Erythroblast (primary cell): ENCODE measurements around the gene FAM240A.

Experiments used
- GATA1 ChIP-seq: IDR thresholded peaks from 2 replicates; pipeline ENCODE4 v1.6.1; 2011; ENCODE audit warnings: low read depth, mild to moderate bottlenecking, control low read depth, low read length, moderate library complexity
- POLR2A ChIP-seq: IDR thresholded peaks from 2 replicates; pipeline ENCODE4 v1.6.1; 2011; ENCODE audit warnings: mild to moderate bottlenecking, low read length

DNA sequence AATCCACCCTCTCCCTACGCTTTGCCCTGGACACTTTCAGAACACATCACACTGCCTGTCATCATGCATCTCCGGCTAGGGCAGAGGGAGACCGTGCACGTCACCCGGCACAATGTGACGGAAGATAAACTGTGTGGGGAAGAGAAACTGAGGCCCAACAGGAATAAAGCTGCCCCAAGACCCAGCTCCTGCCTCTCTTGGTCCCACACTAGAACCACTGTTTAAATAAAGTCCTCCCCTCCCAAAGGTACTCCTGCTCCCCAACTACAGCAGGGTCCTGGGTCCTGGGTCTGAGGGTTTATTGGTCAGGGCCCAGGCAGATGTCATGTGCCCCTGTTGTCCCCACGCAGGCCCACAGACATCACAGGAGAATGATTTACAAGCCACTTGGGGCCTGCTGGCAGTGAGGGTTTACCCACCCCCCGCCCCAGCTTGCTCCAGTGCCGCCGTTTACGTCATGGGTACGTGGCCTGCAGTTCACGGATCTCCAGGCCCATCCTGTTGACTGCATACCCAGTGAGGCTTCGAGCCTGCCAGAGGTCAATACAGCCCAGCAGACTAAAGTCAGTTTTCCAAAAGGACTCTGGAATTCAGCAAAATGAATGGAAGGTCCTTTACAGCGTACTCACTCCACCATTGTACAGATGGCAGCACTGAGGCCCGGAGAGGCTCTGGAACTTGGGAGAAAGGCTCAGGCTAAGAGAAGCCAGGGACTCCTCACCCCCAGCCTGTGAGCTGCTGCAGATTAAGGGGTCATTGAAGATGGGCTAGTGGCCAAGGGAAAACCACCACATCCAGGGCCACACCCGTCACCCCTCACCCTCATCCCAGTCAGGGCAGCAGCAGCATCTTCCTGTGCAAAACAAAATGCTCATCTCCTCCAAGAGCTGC lies 57.9 kb downstream of the FAM240A start:
- TF ChIP-seq POLR2A, result no peak
- no peak for TF ChIP-seq GATA1
